Brain microvascular endothelial cell (primary cell): ENCODE data around the gene PPIL4.

Experiments used
- DNase-seq: peaks from one replicate; pipeline ENCODE4 v3.0.0-alpha.2; 2020
- H3K27ac ChIP-seq: fragments of 250-450 bp; sonication (Bioruptor Pico); 2 replicates; pipeline ENCODE4 v1.5.1; 2020; ENCODE audit warnings: mild to moderate bottlenecking, moderate library complexity
- H3K27me3 ChIP-seq: fragments of 250-450 bp; sonication (Bioruptor Pico); replicated peaks from 2 replicates; pipeline ENCODE4 v1.5.1; 2020; ENCODE audit warnings: mild to moderate bottlenecking
- H3K36me3 ChIP-seq: fragments of 250-450 bp; sonication (Bioruptor Pico); replicated peaks from 2 replicates; pipeline ENCODE4 v1.5.1; 2020; ENCODE audit warnings: mild to moderate bottlenecking
- H3K4me3 ChIP-seq: 2 replicates; pipeline ENCODE4 v1.5.1; 2011; ENCODE audit warnings: low read depth, mild to moderate bottlenecking, control low read depth, low read length, moderate library complexity
- in situ Hi-C: cut with HindIII; loops from 2 replicates; pipeline ENCODE4 v1.10.0; 2017; ENCODE audit warnings: low sequenced_read_pairs, low pct_ligation_motif_present
- TF ChIP-seq, protein P1 (sequence below): IDR thresholded peaks from 2 replicates; pipeline ENCODE4 v1.5.1; 2011; ENCODE audit warnings: low read depth, mild to moderate bottlenecking, moderate library complexity, low read length, control low read depth, inconsistent platforms; ENCODE audit errors: missing control alignments

PPIL4 gene

DNA sequence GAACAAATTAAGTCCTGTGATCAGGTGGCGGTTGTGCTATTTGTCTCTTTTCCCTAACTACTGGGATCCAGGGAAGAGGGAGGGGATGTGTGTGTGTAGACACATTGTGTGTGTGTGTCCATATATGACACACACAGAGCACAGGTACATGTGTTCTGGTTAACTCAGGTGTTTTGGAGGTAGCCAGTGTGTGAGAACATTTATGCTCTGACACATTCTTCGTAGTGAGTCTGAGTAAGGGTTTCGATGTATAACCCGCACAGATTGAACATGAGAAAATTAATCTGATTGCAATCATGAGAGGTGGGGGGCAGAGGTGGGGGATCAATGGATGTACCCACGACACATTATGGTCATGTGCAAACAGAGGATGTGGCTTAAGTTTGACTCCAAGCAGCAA, 73.6 kb downstream of the PPIL4 start:
- TF ChIP-seq, protein P1, sequence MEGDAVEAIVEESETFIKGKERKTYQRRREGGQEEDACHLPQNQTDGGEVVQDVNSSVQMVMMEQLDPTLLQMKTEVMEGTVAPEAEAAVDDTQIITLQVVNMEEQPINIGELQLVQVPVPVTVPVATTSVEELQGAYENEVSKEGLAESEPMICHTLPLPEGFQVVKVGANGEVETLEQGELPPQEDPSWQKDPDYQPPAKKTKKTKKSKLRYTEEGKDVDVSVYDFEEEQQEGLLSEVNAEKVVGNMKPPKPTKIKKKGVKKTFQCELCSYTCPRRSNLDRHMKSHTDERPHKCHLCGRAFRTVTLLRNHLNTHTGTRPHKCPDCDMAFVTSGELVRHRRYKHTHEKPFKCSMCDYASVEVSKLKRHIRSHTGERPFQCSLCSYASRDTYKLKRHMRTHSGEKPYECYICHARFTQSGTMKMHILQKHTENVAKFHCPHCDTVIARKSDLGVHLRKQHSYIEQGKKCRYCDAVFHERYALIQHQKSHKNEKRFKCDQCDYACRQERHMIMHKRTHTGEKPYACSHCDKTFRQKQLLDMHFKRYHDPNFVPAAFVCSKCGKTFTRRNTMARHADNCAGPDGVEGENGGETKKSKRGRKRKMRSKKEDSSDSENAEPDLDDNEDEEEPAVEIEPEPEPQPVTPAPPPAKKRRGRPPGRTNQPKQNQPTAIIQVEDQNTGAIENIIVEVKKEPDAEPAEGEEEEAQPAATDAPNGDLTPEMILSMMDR: no peak
- Histone ChIP-seq H3K36me3 (no peaks in the 10 kb centered on the region), H3K27ac (no peak overlapping the region), H3K27me3 (no peaks in the 10 kb centered on the region), H3K4me3 (no peak overlapping the region)
- in situ Hi-C loops: no loop called here
- DNase-seq: no peak

DNA sequence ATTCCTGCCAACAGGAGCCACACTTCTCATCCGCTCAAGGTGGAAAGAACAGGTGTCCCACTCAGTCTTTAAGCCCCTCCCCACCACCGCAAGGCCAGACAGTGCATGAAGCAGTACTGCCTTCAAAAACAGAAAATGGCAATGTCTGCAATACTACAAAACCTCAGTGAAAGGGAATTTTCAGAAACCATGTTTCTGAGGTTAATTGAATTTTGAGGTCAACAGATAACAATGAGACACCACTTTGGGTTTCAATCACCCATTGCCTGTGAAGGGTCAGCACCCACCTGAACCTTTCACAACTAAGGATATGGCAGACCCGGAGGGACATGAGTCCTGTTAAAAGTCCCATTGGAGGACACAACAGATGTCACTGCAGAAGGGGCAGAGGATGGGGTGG, 74.0 kb downstream of the PPIL4 start:
- no peak for DNase-seq
- Histone ChIP-seq H3K27ac (no peak overlapping the region), H3K27me3 (no peaks in the 10 kb centered on the region), H3K4me3 (no peak overlapping the region), H3K36me3 (no peaks in the 10 kb centered on the region)
- TF ChIP-seq, protein P1: no peak
- in situ Hi-C loops: no loop called here

DNA sequence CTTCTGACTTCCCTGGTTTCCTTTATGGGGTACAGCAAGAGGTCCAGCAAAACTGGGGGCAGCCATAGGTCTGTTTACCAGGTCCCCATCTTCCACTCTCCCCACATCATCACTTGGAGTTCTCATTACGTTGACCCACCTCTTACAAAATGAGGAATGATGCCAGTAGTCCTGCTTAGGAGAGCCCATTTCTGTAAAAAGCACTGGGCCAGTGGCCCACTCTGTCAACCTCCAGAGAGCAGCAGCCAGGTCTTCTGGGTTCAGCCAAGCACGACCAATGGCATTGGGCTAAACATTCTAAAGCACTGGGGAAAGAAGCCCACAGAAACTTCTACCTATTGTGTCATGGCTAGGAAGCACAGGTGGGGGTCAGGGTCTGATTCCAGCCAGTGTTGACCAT, 74.9 kb downstream of the PPIL4 start:
- no peak overlapping the region for H3K27ac ChIP-seq
- H3K27me3 ChIP-seq: no peaks in the 10 kb centered on the region
- H3K4me3 ChIP-seq: no peak overlapping the region
- TF ChIP-seq, protein P1: no peak
- in situ Hi-C loops: no loop called here
- no peaks in the 10 kb centered on the region for H3K36me3 ChIP-seq
- no peak for DNase-seq

DNA sequence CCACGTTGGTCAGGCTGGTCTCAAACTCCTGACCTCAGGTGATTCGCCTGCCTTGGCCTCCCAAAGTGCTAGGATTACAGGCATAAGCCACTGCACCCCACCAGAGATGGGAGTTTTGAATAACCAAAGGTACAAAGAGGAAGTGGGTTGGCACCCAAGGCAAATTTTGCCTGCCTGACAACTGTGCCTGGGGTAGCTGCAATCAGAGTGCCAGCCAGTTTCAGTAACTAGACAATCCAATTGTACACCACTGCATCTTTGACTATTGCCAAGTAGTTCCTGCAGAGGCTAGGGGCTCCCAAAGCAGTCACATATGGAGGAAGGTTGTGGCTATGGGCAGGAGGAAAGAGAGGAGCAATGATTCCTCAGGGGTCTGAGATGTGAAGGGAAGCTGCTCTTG, 77.7 kb downstream of the PPIL4 start:
- DNase-seq: no peak
- Histone ChIP-seq H3K27ac (no peak overlapping the region), H3K36me3 (no peaks in the 10 kb centered on the region), H3K4me3 (no peak overlapping the region), H3K27me3 (no peaks in the 10 kb centered on the region)
- TF ChIP-seq, protein P1: no peak
- in situ Hi-C loops: no loop called here

DNA sequence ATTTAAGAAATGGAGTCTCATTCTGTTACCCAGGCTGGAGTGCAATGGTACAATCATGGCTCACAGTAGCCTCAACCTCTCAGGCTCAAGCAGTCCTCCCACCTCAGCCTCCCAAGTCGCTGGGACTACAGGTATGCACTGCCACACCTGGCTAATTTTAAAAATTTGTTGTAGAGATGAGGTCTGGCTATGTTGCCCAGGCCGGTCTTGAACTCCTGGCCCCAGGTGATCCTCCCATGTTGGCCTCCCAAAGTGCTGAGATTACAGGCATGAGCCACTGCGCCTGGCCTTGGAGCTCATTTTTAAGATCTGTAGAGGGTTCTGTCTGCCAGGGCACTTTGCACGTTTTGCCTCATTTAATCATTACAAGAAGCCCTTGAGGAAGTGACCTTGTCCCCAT, 78.6 kb downstream of the PPIL4 start:
- Histone ChIP-seq H3K36me3 (no peaks in the 10 kb centered on the region), H3K27me3 (no peaks in the 10 kb centered on the region), H3K27ac (no peak overlapping the region), H3K4me3 (no peak overlapping the region)
- in situ Hi-C loops: no loop called here
- no peak for DNase-seq
- TF ChIP-seq, protein P1: no peak

DNA sequence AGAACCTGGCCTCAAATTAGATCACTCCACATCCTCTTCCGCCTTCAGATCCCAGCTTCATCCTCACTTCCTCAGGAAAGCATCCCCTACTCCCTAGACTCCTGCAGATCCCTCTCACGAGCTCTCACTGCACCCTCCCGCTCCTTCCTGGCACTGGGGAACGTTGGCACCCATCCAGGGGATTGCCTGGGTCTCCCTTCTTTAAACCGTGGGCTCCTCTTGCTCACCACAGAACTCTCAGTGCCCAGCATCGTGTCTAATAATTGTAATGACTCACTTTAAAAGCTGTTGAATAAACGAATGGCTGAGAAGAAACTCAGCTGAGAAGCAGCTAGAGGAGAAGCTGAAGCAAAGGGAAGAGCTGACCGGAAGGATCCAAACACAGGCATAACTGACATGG, 81.4 kb downstream of the PPIL4 start:
- in situ Hi-C loops: no loop called here
- Histone ChIP-seq H3K27ac (no peak overlapping the region), H3K4me3 (no peak overlapping the region), H3K36me3 (no peaks in the 10 kb centered on the region), H3K27me3 (no peaks in the 10 kb centered on the region)
- DNase-seq: no peak
- TF ChIP-seq, protein P1: no peak
